Fibroblast of skin of left quadriceps (primary cell): ENCODE measurements around the gene UBE2U.

ENCODE experiments used
- DNase-seq, 2 experiments: peaks; one replicate each; pipeline ENCODE4 v3.0.0-alpha.2; 2013; ENCODE audit warnings: low read depth in 2 of 2

The UBE2U gene

DNA sequence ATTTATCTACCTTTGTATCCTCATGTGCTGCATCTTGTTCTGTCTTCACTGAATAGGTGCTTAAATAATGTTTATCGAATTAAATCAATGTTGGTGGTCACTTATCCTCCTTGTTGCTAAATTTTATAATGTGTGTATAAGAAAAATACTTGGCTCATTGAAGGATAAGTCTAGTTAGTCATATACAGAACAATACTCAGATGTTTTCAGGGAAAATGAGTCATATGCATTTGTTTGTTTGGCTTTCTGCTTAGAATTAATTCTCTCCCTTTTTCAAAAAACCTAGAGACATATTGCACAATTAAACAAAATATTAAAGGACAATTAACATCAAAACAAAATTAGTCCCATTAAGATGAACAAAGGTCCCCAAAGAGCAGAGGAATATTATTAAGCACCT lies 89.0 kb downstream of the UBE2U start:
- DNase-seq, result no peak

DNA sequence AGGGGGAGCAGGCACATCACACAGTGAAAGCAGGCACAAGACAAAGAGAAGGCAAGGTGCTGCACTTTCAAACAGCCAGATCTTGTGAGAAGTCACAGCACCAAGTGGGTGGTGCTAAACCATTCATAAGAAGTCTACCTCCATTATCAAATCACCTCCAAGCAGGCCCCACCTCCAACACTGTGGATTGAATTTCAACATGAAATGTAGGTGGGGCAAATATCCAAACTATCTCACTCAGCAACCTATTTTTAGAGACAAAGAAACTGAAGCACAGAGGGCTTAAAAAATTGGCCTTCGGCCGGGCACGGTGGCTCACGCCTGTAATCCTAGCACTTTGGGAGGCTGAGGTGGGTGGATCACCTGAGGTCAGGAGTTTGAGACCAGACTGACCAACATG lies 90.4 kb downstream of the UBE2U start:
- DNase-seq, result no peak

DNA sequence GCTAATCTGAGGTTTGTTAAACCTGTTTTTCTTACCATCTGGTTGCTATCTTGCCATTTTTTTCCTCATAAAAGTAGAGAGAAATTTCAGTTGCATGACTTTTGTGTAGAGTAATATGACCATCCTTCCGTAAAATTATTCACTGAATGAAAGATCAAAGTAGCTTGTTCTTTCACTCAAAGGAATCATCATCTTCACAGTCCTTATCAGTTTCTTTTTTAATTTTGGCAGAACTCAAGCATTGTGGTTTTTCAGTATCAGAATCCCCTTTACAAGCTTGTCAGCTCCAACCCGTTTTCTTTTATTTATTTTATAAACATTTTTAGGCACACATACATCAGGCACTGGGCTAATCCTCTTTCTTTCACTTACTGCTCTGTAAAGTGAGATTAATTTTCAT lies 91.7 kb downstream of the UBE2U start:
- DNase-seq, result no peak

DNA sequence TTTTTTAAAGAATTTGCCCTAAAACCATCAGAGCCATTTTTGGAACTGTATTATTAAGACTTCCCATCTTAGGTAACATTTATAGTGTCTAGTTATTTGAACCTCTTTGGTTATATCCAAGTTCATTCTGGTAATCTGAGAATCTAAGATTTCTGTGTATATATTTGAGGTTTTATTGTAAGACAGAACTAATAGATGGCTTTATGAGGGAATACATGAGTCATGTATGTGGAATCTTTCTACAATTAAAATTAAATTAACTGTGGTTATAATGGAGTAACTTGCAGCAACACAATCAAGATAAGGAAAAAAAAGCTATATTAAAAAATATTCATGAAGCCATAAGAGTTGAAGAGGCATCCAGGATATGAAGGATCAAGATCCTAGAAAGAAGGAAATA lies 92.1 kb downstream of the UBE2U start:
- DNase-seq, result peak; percentile 55 to 67

DNA sequence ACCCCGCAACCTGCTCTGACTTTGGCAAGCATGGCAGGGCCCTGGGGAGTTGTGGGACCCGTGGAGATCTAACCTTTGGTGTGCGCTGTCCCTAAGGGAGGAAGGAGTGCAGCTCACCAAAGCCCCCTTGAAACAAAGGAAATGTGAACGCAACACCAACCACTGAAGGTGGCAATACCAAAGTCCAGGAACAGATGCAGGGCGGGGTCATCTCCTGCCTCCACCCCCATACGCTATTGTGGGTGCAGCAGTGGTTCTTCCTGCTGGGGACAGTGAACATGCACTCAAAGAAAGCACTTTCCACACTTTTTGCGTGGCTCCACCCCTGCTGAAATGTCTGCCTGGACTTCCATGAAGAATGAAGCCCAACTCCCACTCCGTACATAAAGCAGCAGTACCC lies 93.0 kb downstream of the UBE2U start:
- DNase-seq, result no peak

DNA sequence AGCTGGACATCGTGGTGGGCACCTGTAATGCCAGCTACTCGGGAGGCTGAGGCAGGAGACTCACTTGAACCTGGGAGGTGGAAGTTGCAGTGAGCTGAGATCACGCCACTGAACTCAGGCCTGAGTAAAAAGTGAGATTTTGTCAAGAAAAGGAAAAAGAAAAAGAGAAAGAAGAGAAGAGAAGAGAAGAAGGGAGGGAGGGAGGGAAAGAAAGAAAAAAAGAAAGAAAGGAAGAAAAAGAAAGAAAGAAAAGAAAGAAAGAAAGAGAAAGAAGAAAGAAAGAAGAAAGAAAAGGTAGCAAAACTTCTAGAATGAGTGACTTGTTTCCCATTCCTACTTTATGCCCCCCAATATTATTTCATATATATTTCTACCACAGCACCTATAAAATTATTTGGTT lies 98.8 kb downstream of the UBE2U start:
- DNase-seq, result no peak

DNA sequence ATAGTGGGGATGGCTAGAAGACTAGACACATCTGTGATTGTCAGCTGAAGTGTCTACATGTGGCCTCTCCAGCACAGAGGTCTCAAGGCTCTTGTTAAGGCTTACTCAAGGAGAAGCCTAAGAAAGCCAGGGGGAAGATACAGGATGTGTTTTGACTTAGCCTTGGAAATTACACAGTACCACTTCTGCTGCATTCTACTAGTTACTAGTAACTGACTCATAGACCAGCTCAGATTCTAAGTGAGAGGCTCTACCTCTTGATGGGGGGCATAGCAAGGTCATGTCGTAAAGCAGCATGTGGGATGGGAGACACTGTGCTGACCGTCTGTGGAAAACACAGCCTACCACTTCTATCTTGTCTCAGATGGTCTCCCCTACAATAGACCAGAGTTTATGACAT lies 99.5 kb downstream of the UBE2U start:
- DNase-seq, result peak in 1 of 2 experiments; percentile 43

DNA sequence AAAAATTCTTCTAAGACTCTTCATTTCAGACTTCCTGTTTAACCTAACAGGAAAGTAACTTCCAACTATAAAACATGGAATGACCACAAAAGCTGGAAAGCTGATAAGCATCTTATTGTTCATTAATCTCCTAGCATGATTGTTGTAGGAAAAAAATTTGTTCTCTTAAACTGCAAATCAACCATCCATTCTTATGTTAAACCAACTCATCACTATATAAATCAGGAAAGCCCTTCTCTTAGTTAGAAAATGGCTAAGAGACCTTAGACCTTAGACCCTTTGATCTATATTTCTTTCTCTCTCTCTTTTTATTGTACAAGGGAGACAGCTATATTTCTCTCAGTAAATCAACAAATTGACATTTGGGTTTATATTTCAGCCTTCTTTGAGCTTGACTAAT lies 101.4 kb downstream of the UBE2U start:
- DNase-seq, result no peak

DNA sequence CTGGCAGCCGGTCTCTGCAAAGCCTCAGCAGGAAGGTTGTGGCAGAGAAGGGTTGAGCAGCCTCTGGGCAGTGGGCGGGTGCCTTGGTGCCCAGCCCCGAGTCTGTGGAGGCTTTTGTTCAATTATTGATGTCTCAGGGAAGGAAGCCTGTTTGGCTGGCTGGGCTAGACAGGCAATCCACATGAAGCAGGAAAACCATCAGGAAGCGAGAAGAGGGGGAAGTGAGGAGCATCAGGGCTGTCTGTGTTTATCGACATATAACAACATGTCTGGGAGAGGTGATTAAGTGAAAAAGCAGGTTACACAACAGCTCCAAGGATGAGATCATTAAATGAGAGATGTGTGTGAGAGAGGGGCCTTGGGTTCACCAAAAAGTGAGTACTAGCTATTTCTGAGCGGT lies 105.4 kb downstream of the UBE2U start:
- no peak for DNase-seq

DNA sequence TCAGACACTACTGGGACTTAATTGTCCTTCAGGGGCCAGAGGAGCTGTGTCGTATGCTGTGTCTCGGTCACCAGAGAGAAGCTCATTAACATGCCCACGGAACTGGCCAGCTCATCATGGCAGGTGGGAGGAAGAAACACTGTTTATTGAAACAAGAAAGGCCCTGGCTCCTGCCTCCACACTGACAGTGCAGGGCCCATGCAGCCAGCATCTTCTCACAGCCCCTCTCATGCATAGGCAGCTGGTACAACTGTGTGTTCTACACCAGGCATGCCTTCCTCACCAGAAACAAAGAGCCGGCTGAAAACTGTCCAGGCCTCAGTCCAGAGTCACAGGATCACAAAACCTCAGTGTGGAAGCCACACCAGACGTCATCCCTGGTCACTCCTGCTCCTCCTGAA lies 106.0 kb downstream of the UBE2U start:
- no peak for DNase-seq

DNA sequence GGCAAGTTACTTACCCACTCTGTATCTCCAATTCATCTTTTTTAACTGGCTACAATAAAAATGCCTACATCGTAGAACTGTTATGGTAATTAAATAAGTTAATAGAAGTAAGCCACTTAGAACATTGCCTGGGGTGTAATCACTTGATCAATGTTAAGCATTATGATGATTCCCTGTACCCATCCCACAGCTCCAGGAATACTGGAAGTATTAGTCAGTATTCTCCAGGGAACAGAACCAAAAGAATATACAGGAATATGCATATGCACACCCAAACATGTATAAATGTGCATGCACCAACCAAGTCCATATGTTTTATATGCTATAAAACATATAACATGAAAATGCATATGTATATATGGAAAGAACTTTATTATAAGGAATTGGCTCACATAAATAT lies 107.3 kb downstream of the UBE2U start:
- no peak for DNase-seq

DNA sequence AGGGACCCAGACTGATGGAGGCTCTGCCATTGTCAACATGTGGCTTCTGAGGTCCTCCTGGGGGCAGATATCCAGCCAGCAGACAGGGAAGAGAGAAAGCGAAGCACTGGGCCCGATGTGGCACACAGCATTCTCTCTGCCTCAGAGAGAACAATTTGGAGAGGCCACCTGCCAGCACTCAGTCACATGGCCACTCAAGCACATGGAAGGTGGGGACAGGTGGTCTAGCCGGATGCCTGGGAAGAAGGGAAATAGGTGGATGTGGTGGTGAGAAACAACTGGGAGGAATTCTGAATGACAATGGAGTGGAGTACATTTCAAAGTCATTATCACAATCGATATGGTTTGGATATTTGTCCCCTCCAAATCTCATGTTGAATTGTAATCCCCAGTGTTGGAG lies 109.0 kb downstream of the UBE2U start:
- no peak for DNase-seq

DNA sequence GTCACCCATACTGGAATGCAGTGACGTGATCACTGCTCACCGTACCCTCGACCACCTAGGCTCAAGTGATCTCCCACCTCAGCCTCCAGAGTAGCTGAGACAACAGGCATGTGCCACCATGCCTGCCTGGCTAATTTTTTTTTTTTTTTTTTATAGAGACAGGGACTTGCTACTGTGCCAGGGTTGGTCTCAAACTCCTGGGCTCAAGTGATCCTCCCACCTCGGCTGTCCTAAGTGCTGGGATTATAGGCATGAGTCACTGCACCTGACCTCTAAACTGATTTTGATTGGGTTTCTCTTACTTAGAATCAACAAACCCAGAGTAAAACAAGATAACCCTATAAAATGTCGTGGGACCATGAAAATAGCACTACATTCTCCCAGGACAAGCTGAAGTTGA lies 112.0 kb downstream of the UBE2U start:
- no peak for DNase-seq
